Measurements from ENCODE around the gene GALNTL6. TPM values are rescaled to one million over a fixed set of nuclear protein-coding genes. Genes with fewer than 3 reads are reported as not detected.
"Not testable (repeated sequence)": the region's sequence is repeated elsewhere in the genome, so short reads cannot be mapped to it uniquely, and the experiment has no call there.

GALNTL6 gene
- total RNA-seq, 1 donor from 2014 or later = not detected

DNA sequence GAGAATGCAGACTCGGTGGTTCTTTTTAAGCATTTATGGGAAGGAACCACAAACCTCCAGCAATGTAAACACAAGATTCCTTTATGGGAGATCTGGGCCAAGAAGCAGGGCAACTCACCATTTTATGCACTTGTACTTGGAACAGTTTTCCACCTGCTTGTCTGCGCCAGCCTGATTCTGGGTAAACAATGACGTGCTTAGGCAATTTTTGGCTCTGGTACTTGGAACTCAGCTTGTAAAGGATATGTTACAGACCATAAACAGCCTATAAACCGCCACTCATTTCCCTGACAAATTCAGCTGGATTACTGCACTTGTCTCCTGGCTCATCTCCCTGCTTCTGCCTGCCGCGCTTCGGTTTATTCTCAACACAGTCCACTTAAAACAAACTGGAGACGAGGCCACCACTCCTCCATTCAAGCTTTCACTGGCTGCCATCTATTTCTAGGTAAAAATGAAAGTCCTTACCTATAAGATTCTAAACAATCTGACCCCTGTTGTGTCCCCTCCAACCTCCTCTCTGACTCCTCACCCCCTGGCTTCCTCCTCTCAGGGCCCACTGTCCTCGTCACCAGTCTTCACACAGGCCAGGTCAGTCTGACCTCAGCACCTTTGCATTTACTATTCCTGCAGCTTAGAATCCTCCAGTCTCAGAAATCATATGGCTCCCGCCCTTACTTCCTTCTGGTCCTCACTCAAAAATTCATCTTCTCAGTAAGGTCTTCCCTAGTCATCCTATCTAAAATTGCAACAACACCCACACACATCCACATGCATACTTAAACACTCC is 1149.6 kb downstream of the GALNTL6 start:
- DNase-seq = peak; percentile 33

DNA sequence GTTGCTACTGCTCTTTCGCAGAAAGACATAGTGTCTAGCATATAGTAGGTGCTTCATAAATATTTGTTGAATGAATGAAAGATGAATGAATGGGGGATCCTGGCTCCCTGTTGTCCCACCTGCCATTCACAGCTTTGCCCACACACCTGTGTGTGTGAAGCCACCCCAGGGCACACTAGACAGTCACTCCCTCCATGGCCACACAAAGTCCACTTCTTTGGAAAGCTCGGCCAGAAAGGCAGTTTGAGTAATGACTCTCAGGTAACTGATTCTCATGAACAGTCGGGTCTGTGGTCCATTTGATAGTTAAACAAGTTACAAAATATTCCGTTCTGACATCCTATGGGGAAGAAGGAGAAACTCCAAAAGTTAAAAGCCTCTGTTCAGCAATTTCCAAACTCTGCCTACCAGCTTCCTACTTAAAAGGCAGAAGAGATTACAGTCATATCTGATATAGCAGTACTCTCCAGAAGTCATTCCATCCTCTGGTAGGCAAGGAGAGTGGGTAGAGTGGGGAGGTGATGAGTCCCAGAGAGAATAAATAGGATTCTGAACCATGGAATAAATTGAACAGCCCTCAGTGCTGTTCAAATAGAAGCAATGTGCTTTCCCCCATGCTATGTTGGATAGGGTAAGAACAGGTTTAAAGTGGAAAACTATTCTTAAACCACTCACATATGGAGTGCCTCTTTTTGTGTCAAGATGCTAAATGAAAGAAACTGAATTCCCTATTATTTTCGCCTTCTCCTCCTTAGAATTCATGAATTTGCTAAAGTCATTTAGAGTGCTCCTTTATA is 1150.5 kb downstream of the GALNTL6 start:
- DNase-seq = no peak

DNA sequence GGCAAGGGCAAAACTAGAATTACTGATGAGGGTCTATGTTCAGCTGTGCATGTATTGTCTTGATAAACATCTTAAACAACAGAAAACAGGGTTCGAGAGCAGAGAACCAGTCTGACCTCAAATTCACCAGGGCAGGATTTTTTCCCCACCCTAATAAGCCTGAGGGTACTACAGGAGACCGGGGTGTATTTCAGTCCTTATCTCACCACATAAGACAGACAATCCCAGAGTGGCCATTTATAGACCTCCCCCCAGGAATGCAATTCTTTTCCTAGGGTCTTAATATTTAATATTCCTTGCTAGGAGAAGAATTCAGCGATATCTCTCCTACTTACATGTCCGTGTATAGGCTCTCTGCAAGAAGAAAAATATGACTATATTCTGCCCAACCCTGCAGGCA is 1157.0 kb downstream of the GALNTL6 start:
- DNase-seq = not testable (repeated sequence)

DNA sequence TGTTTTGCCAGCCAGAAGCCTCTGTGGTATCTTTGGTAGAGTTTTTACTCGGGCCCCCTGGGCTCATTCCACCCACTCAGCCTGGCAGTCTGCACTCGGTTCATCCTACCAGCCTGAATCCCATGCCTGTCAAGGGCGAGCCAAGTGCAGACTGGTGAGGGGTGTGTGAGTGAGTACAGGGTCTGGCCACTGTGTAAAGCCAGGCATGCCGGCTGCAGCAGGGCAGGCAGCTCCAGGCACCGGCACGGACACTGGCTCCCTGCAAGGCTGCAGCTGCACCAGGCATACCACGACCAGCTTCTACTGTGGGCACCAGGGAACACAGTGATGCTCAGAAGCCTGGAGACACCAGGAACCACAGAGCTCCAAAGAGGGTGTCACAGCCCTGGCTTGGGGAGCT is 1161.4 kb downstream of the GALNTL6 start:
- DNase-seq = no peak

DNA sequence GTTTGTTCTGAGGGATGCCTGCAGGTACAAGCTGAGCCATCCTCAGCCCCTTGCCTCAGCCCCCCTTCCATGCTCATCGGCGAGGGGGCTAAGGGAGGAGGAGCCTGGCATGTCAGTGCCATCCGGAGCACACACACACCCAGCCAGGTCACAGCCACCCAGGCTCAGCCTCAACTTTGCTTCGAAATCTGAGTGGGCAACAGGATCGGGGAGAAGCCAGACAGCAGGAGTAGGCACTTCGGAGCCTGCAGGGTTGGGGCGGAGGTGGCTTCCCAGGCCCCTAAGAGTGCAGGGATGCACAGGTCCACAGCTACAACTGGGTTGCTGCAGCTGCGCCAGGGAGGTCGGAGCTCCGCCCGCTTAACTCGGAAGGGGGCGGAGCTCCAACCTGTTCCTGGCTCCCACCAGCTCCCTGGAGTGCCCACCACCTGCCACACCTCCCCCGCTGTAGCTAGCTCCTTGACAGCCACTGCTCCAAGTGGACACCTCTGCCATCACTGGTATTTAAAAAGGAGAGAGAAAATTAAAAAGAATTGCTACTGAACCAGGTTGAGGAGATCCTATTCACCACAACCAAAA is 1162.5 kb downstream of the GALNTL6 start:
- no peak for DNase-seq

DNA sequence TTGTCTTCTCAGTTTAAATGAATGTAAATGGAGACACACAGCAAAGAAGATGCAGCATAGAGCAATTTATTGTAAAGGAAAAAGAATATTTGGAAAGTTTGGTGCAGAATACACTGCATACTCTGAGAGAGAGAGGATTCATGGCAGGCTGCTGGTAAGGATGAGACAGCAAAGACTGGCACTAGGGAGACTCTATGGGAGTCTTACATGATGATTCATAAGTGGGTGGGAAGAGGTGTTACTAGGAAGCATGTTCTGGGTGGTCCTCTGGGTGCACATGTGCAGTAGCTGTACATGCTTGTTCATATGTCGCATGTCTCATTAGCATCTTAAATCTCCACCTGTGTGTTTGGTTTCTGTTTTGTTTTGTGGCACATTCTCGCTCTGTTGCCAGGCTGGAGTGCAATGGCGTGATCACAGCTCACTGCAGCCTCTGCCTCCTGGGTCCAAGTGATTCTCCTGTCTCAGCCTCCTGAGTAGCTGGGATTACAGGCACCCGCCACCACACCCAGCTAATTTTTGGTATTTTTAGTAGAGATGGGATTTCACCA is 1164.4 kb downstream of the GALNTL6 start:
- DNase-seq = not testable (repeated sequence)

DNA sequence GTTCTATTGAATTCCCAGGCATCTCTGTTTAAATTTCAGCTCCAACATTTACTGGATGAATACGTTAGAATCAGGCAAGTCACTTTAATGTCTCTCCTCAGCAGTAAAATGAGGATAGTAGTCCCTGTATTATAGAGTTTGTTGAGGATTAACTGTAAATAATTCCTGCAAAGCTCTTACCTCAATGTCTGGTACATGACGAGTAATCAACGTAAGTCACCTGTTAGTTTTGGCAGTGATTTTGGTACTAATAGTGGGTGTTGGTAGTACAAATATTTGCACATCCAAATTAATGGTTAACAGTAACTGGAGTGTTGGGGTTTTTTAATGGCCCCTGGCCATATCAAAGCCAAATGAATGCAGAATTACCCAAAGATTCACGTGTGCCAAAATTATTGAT is 1165.6 kb downstream of the GALNTL6 start:
- DNase-seq = no peak

DNA sequence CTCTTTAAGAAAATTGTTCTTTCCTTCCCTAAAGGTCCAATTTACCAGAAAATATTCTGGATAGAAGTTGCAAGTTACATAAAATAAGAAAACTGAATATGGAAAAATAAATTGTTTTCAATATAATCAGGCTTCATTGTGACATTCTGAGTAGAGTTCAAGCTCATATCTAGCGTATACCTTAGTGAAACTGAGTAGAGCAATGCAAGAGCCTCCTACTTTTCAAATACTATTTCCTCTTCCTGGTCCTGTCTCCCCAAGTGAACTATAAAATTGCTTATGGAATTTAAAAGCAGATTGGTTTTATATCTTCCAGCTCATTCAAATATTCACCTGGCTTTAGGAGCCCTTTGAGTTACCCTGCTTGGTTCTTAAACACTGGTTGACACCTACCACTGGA is 1166.1 kb downstream of the GALNTL6 start:
- DNase-seq = no peak

DNA sequence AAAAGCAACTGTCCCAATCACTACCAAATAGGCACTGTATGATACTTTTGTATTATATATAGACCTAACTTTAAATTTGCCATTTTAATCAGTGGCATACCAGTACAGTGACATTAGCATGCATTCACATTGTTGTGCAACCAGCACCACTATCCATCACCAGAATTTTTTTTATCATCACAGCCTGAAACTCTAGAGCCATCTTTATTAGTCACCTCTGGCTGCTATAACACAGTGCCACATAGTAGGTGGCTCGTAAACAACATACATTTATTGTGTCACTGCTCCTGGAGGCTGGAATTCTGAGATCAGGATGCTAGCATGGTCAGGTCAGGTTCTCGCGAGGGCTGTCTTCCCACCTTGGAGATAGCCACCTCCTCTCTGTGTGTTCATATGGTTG is 1167.0 kb downstream of the GALNTL6 start:
- no peak for DNase-seq

DNA sequence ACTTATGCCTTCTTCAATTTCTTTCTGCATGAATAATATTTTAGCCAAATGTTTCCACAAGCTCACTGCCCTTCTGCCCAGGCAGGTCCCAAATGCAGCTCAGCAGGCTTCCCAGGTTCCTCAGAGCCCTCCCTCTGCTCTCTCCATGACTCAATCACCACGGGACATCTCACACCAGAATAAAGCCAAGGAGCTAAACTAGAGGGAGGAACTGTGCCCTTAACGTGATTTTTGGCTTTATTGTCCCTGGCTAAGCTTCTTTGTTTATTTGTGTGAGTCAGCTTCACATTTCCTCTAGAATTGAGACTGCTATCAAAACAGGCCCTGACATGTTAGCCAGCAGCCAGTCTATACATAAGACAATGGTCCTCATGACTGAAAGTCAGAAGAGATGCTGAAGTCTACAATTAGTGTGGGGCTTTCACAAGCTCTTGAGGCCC is 1169.0 kb downstream of the GALNTL6 start:
- peak; percentile 85 for DNase-seq

DNA sequence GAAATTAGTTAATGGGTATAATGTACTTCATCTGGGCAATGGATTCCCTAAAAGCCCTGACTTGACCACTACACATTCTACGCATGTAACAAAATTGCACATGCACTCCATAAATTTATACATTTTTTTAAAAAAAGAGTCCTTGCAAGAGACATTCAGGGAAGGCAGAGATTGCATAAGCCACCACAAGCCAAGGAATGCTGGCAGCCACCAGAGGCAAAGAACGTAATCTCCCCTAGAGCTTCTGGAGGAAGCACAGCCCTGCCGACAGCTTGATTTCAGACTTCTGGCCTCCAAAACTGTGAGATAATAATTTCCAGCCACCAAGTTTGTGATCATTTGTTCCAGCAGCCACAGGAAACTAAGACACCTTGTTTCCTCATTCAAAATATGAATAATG is 1169.8 kb downstream of the GALNTL6 start:
- no peak for DNase-seq

DNA sequence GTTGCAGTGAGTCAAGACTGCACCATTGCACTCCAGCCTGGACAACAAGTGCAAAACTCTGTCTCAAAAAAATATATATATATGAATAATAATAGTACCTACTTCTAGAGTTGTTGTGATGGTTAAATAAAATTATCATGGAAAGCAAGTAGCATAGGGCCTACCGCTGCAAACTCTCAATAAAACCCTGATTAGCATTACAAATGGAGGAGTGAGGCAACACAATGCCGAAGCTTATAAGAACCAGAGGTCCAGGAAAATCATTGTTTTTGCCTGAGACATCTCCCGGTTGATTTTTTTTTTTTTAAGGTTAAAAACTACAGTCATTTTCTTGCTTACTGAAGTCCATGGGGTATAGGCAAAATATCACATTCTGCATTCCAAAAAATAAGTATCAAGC is 1170.4 kb downstream of the GALNTL6 start:
- DNase-seq = no peak

DNA sequence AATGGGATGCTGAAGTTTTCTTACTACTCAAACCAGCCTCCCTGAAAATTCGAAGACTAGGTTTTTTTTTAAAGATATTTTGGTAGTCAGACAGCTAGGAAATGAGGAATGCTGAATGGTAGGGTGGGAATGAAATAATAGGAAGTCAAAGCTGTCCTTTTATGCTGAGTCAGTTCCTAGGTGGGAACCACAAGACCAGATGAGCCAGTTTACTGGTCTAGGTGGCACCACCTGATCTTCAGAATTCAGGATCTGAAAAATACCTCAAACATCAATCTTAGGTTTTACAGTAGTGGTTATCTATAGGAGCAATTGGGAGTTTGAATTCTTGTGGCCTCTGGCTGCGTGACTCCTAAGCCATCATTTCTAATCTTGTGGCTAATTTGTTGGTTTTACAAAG is 1172.3 kb downstream of the GALNTL6 start:
- no peak for DNase-seq

DNA sequence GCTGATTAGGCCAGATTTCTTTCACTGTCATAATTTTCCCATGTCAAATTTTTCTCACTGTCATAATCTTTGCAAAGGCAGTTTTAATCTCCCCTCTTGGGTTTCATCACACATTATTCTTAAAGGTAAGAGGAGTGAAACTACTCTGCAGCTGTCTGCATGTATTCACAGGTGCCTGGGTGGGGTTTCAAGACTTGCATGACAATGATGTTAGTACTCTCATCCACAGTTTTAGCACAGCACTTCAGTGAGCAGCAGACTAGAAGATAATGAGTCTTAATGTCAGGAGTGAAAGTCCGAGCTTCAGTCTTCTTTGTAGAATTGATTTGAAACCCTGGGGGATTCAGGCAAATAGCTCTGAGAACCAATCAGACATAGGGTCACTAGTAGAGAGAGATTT is 1172.9 kb downstream of the GALNTL6 start:
- no peak for DNase-seq

DNA sequence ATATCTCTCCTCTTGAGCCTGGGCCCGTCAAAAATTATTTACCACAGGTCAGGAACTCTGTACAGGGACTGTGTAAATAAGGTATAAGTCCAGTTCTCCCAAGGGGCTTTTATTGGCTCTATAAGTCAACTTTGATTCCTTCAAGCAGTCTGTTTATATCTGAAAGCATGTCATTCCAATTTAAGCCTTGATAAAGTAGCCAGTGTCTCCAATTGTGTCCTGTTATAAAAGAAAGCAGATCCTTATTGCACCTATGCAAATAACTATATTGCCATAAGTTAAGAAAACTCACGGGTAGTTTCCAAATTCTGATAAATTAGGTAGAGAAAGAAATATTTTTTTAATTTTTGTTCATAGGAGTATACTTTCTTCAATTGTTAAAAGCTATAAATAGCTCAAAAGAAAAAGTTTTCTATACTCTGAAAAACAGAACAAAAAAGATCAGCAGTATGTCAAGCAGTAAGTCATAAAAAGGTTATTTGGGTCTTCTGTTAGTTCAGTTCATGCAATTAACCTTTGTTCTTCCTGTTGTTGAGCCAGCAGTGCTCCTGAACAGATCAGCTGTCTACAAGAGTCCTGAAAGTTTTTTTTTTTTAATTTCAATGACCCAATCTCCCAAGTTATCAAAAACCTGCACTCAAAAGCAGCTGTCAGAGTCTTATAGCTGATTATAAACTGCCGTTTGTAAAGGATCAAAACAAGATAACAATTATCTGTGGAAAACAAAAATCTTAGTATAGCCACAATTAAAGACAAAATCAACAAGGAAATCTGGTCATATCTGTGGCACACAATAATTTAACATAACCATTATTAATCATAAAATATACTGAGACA is 1177.0 kb downstream of the GALNTL6 start:
- DNase-seq = peak; percentile 71

DNA sequence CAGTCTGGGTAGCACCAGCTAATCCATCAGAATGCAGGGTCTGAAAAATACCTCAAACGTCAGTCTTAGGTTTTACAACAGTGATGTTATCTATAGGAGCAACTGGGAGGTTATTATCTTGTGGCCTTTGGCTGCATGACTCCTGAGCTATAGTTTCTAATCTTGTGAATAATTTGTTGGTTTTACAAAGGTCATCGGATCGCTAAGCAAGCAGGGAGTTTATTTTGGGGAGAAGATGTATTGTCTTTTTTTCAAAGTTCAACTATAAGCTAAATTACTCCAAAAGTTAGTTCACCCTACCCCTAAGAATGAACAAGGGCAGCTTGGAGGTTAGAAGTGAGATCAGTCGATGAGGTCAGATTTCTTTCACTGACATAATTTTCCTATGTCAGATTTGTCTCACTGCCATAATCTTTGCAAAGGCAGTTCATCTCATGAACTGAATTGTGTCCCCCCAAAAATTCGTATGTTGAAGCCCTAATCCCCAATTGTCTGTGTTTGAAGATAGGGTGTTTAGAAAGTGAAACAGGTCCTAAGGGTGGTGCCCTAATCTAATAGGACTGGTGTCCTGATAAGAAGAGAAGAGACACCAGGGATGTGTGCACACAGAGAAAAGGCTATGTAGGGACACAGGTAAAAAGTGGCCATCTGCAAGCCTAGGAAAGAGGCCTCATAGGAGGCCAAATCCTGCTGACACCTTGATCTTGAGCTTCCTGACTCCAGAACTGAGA is 1179.6 kb downstream of the GALNTL6 start:
- no peak for DNase-seq

DNA sequence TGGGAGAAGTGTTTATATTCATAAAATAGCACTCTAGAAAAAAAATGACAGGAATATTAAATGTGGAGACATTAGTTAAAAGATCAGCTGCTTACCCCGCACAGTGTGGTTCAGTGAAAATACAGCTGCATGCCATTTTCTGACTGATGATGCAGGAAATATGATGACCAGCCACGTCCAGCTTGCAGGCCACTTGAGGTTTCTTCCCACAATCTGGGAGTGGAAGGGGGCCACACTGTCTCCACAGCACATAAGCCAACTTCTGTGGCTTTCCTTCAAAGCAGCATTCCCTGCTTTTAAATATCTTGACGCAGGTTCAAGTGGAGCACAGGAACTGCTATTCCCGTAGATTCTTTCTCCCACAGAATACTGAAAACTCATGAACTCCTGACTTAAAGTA is 1182.0 kb downstream of the GALNTL6 start:
- DNase-seq = no peak

DNA sequence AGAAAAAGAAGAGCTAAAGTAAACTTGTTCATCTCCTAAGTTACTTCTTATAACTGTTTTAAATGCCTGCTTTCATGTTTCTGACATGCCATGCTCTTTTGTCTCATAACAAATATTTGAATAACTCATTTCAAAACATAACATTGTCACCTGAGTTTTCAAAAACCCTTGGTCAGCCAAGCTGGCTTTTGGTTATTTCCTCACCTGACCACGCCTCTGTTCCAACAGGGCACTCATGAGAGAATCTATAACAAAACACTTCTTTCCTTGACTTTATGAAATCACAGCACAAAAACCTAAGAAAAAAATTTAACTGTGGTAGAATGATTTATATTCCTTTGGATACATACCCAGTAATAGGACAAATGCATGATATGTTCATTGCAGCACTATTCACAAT is 1182.5 kb downstream of the GALNTL6 start:
- no peak for DNase-seq

DNA sequence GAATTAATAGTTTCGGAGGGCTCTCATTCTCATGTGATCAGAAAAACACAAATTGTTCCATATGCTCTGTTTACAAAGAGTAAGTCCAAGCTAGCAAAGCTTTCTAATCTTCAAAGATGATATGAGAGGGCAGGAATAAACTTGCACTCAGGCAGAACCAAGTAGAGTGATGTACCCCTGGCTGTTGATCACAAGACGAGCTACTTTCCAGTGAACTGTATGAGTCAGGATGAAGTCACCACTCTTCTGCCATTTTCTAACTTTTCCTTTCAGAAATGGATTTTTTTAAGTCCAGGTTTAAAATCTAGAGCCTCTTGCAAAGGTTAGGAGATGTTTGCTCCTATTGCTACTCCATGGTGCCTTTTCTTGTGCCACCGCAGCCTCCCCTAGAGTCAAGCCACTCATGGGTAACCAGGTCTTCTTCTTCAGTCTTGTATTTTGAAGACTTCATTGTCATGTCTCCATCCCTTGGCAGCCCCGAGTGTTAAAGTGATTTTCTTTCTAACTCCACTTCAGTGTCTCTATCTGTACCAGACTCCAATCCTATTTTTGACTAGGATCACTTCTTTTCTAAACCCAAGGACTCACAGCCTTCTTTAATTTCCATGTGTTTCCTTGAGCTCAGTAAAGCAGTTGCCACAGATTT is 1183.5 kb downstream of the GALNTL6 start:
- peak; percentile 43 for DNase-seq

DNA sequence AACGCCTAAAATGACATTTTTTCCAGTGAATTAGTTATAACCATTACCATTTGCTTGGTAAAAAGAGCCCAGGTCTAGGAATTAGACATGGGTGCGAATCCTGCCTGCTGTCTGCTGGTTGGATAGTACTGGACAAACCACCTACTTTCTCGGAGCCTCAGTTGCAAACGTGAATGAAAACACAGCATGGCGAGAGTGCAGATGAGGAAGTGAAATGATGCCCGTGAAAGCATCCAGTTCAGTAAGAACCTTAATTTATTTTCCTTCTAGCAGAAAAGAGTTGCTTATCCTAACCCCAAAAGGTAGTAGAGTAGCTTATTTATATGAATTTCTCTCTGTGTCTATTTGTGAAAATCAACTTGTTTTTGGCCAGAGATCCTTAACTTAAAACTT is 1184.0 kb downstream of the GALNTL6 start:
- no peak for DNase-seq

DNA sequence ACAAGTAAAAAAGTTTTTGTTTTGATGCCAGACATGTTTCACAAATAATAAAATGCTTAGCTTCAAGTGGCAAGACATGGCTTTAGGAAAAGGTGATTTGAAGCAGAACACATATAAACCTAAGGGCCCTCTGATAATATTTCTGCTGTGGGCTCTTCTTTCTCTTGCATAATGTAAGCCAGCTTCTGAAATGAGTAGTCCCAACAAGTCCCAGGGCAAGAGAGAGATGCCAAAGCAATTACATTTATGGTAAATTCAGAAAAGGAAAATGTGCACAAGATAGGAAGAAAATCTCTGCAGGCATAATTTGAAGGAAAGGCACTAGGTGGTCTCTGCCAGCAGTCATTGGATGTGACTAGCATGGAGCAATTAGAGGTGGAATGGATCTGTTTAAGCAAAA is 1184.7 kb downstream of the GALNTL6 start:
- no peak for DNase-seq

Data from dermis blood vessel endothelial cell (primary cell).